CD14-positive monocyte (primary cell): Measurements from ENCODE around the gene ECSCR. TPM values are rescaled to one million over a fixed set of nuclear protein-coding genes. Genes with fewer than 3 reads are reported as not detected.

Experiments
- DNase-seq, 3 donors: peaks; one replicate each; pipeline ENCODE4 v3.0.0-alpha.2; 2011 to 2022
- H2AFZ ChIP-seq: 2 replicates; pipeline ENCODE4 v1.6.0; 2012; ENCODE audit warnings: mild to moderate bottlenecking, low read depth, low read length, inconsistent platforms; ENCODE audit not compliant: insufficient read depth, poor library complexity, severe bottlenecking
- H3K27ac ChIP-seq, 2 donors: 1 replicate in 1 of 2; 2 replicates in 1 of 2; pipeline ENCODE4 v1.5.1; 2012 to 2013; ENCODE audit warnings: low read length in 2 of 2, control low read depth in 1 of 2, inconsistent platforms in 1 of 2, low read depth in 1 of 2, mild to moderate bottlenecking in 1 of 2
- H3K27me3 ChIP-seq, 2 donors: one replicate each; pipeline versions ENCODE4 v1.6.0 to v1.6.1; 2011 to 2013; ENCODE audit warnings: low read length in 2 of 2; ENCODE audit not compliant: control insufficient read depth in 2 of 2, insufficient read depth in 2 of 2
- H3K36me3 ChIP-seq, 2 donors: replicated peaks in 1 of 2; 1 replicate in 1 of 2; 2 replicates in 1 of 2; pipeline versions ENCODE4 v1.5.1 to v1.6.1; 2012 to 2013; ENCODE audit warnings: low read length in 2 of 2, control low read depth in 1 of 2, inconsistent platforms in 1 of 2, mild to moderate bottlenecking in 1 of 2; ENCODE audit not compliant: insufficient read depth in 2 of 2, control insufficient read depth in 1 of 2
- H3K4me1 ChIP-seq, 2 donors: 1 replicate in 1 of 2; 2 replicates in 1 of 2; pipeline versions ENCODE4 v1.5.1 to v1.6.1; 2012 to 2013; ENCODE audit warnings: low read length in 2 of 2, control low read depth in 1 of 2, inconsistent platforms in 1 of 2, mild to moderate bottlenecking in 1 of 2, moderate library complexity in 1 of 2; ENCODE audit not compliant: insufficient read depth in 2 of 2, control insufficient read depth in 1 of 2
- H3K4me2 ChIP-seq: replicated peaks from 2 replicates; pipeline ENCODE3; 2012; ENCODE audit warnings: low read length, moderate library complexity, mild to moderate bottlenecking; ENCODE audit not compliant: poor library complexity, severe bottlenecking; ENCODE audit errors: extremely low read depth
- H3K4me3 ChIP-seq, 3 experiments: fragments of 200-600 bp in 1 of 3; sonication (generic) in 1 of 3; replicated peaks in 1 of 3; 1 replicate in 2 of 3; 2 replicates in 1 of 3; pipeline ENCODE4 v1.5.1; 2011 to 2013; ENCODE audit warnings: low read length in 3 of 3, mild to moderate bottlenecking in 3 of 3, control low read depth in 2 of 3, low read depth in 2 of 3, inconsistent platforms in 1 of 3, moderate library complexity in 1 of 3
- H3K79me2 ChIP-seq: 2 replicates; pipeline ENCODE4 v1.6.0; 2012; ENCODE audit warnings: mild to moderate bottlenecking, control low read depth, inconsistent platforms, low read length, moderate library complexity; ENCODE audit not compliant: insufficient read depth
- H3K9ac ChIP-seq: 2 replicates; pipeline ENCODE4 v1.6.0; 2017; ENCODE audit warnings: low read length, mild to moderate bottlenecking; ENCODE audit not compliant: insufficient read depth, poor library complexity, severe bottlenecking
- H3K9me3 ChIP-seq, 2 donors: replicated peaks in 1 of 2; 1 replicate in 1 of 2; 2 replicates in 1 of 2; pipeline versions ENCODE4 v1.5.1 to v1.6.1; 2012 to 2013; ENCODE audit warnings: low read length in 2 of 2, control low read depth in 1 of 2; ENCODE audit not compliant: control insufficient read depth in 1 of 2, insufficient read depth in 1 of 2
- H4K20me1 ChIP-seq: 2 replicates; pipeline ENCODE4 v1.6.0; 2012; ENCODE audit warnings: mild to moderate bottlenecking, low read length, control low read depth, moderate library complexity; ENCODE audit not compliant: insufficient read depth
- H3K27ac Mint-ChIP-seq, 7 donors: one replicate each; pipeline ENCODE4 v1.8.0; 2020; ENCODE audit warnings: mild to moderate bottlenecking in 7 of 7, mixed read lengths in 7 of 7, moderate library complexity in 6 of 7, inconsistent platforms in 2 of 7
- H3K27me3 Mint-ChIP-seq, 3 donors: one replicate each; pipeline ENCODE4 v1.8.0; 2021 to 2022; ENCODE audit warnings: low read depth in 3 of 3, mild to moderate bottlenecking in 3 of 3, mixed read lengths in 3 of 3, moderate library complexity in 3 of 3, inconsistent platforms in 1 of 3
- H3K36me3 Mint-ChIP-seq, 2 donors: one replicate each; pipeline ENCODE4 v1.8.0; 2020; ENCODE audit warnings: mixed read lengths in 2 of 2, inconsistent platforms in 1 of 2, mild to moderate bottlenecking in 1 of 2
- H3K4me1 Mint-ChIP-seq: one replicate; pipeline ENCODE4 v1.8.0; 2020; ENCODE audit warnings: mild to moderate bottlenecking, mixed read lengths
- H3K4me3 Mint-ChIP-seq, 2 donors: one replicate each; pipeline ENCODE4 v1.8.0; 2020; ENCODE audit warnings: mild to moderate bottlenecking in 2 of 2, mixed read lengths in 2 of 2, moderate library complexity in 1 of 2
- H3K9me3 Mint-ChIP-seq, 7 donors: one replicate each; pipeline ENCODE4 v1.8.0; 2020 to 2022; ENCODE audit warnings: mixed read lengths in 7 of 7, mild to moderate bottlenecking in 6 of 7, moderate library complexity in 6 of 7, inconsistent platforms in 2 of 7
- WGBS: methylation state at CpG from one replicate; pipeline ENCODE4 v1.1.5; 2013; ENCODE audit warnings: missing lambda C conversion rate; ENCODE audit not compliant: insufficient coverage; 5-methylcytosine and 5-hydroxymethylcytosine counted together
- intact Hi-C, 2 donors: fragments of 100-400 bp; cut with micrococcal nuclease; formaldehyde crosslinking; loops; one replicate each; pipeline versions ENCODE4 v1.15.0 to v1.15.1; 2023
- polyA plus RNA-seq, 3 donors: library from polyadenylated mRNA; depleted of rRNA in 1 of 3; unstranded in 2 of 3; stranded (reverse) in 1 of 3; fragments of 300-500 nt in 2 of 3; fragments of >200 nt in 1 of 3; fragmentation: Illumina TruSeq in 2 of 3; gene quantifications; 1 replicate in 2 of 3; 2 replicates in 1 of 3; pipeline ENCODE4 v1.2.3, GENCODE V29; 2012 to 2021
- TF ChIP-seq, protein P1 (sequence below): fragments of 200-600 bp; IDR thresholded peaks from one replicate; pipeline ENCODE4 v1.8.0; 2022; ENCODE audit warnings: antibody characterized with exemption, mild to moderate bottlenecking

ECSCR gene
- polyA plus RNA-seq, 3 donors = not detected

DNA sequence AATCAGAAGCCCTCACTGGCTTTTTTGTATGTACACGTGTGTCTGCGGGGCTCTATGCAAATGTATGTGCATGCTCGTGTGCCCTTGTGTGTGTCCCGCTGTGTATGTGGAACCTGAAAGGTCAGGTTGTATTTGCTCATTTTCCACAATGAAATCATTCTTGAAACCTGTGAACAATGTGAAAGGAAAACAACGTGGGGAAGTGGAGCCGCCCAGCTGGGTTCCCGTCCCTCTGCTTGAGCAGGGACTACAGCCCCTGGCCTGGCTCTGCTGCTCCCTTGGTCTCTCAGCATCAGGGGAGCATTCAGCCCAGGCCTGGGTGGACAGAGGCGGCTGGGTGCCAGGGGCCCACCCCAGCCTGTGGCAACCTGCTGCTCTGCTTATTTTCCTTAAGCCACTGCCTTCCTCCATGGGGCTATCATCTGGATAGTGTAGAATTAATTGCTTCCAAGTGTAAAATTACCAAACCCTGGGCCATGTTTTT, 3.0 kb downstream of the ECSCR start:
- no peak overlapping the region for H2AFZ ChIP-seq
- peaks cover 3 to 7% of the 10 kb centered on the region in 2 donors for H3K4me1 ChIP-seq
- Mint-ChIP-seq H3K36me3 (no peaks in the 10 kb centered on the region), H3K9me3 (no peaks in the 10 kb centered on the region), H3K27me3 (peaks cover 0 to 4% (median 3%) of the 10 kb centered on the region in 3 donors), H3K4me1 (peaks cover 15% of the 10 kb centered on the region), H3K4me3 (no peak overlapping the region), H3K27ac (no peak overlapping the region)
- H4K20me1 ChIP-seq = no peaks in the 10 kb centered on the region
- H3K79me2 ChIP-seq = no peaks in the 10 kb centered on the region
- no peak overlapping the region for H3K4me3 ChIP-seq
- no peaks in the 10 kb centered on the region for H3K9me3 ChIP-seq
- H3K4me2 ChIP-seq = no peak overlapping the region
- H3K36me3 ChIP-seq = no peaks in the 10 kb centered on the region
- TF ChIP-seq, protein P1, sequence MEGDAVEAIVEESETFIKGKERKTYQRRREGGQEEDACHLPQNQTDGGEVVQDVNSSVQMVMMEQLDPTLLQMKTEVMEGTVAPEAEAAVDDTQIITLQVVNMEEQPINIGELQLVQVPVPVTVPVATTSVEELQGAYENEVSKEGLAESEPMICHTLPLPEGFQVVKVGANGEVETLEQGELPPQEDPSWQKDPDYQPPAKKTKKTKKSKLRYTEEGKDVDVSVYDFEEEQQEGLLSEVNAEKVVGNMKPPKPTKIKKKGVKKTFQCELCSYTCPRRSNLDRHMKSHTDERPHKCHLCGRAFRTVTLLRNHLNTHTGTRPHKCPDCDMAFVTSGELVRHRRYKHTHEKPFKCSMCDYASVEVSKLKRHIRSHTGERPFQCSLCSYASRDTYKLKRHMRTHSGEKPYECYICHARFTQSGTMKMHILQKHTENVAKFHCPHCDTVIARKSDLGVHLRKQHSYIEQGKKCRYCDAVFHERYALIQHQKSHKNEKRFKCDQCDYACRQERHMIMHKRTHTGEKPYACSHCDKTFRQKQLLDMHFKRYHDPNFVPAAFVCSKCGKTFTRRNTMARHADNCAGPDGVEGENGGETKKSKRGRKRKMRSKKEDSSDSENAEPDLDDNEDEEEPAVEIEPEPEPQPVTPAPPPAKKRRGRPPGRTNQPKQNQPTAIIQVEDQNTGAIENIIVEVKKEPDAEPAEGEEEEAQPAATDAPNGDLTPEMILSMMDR = no peak
- no peak for DNase-seq
- 91% methylated on average over 7 of the region's 8 CpGs for WGBS
- H3K27ac ChIP-seq = no peak overlapping the region
- no peaks in the 10 kb centered on the region for H3K27me3 ChIP-seq
- intact Hi-C loops = no loop called here
- no peak overlapping the region for H3K9ac ChIP-seq

GRCh38 chr5:139458580-139459407, 3.7 kb downstream of the ECSCR start:
- H3K9me3 Mint-ChIP-seq = no peaks in the 10 kb centered on the region
- peak; percentile 53 to 56 (median 55) for DNase-seq
- Histone ChIP-seq H3K4me1 (peaks cover 3 to 7% of the 10 kb centered on the region in 2 donors), H3K9ac (no peak overlapping the region), H3K4me3 (no peak overlapping the region), H3K79me2 (no peaks in the 10 kb centered on the region), H3K27ac (no peak overlapping the region), H2AFZ (no peak overlapping the region), H3K27me3 (no peaks in the 10 kb centered on the region), H4K20me1 (no peaks in the 10 kb centered on the region), H3K36me3 (no peaks in the 10 kb centered on the region), H3K9me3 (no peaks in the 10 kb centered on the region), H3K4me2 (no peak overlapping the region)
- 66% methylated on average over 5 of the region's 8 CpGs for WGBS
- peaks cover 15% of the 10 kb centered on the region for H3K4me1 Mint-ChIP-seq
- H3K27me3 Mint-ChIP-seq = peaks cover 0 to 4% (median 3%) of the 10 kb centered on the region in 3 donors
- peak overlapping the region in 1 of 7 donors; percentile 63 for H3K27ac Mint-ChIP-seq
- TF ChIP-seq, protein P1 = no peak
- intact Hi-C loops = no loop called here
- no peaks in the 10 kb centered on the region for H3K36me3 Mint-ChIP-seq
- no peak overlapping the region for H3K4me3 Mint-ChIP-seq
